CD14-positive monocyte (primary cell): ENCODE results near the gene PDE7B. TPM values are rescaled to one million over a fixed set of nuclear protein-coding genes. Genes with fewer than 3 reads are reported as not detected.

Experiments
- DNase-seq, 3 donors: peaks; one replicate each; pipeline ENCODE4 v3.0.0-alpha.2; 2011 to 2022
- H2AFZ ChIP-seq: 2 replicates; pipeline ENCODE4 v1.6.0; 2012; ENCODE audit warnings: mild to moderate bottlenecking, low read depth, low read length, inconsistent platforms; ENCODE audit not compliant: insufficient read depth, poor library complexity, severe bottlenecking
- H3K27ac ChIP-seq, 2 donors: 1 replicate in 1 of 2; 2 replicates in 1 of 2; pipeline ENCODE4 v1.5.1; 2012 to 2013; ENCODE audit warnings: low read length in 2 of 2, control low read depth in 1 of 2, inconsistent platforms in 1 of 2, low read depth in 1 of 2, mild to moderate bottlenecking in 1 of 2
- H3K27me3 ChIP-seq, 2 donors: one replicate each; pipeline versions ENCODE4 v1.6.0 to v1.6.1; 2011 to 2013; ENCODE audit warnings: low read length in 2 of 2; ENCODE audit not compliant: control insufficient read depth in 2 of 2, insufficient read depth in 2 of 2
- H3K36me3 ChIP-seq, 2 donors: replicated peaks in 1 of 2; 1 replicate in 1 of 2; 2 replicates in 1 of 2; pipeline versions ENCODE4 v1.5.1 to v1.6.1; 2012 to 2013; ENCODE audit warnings: low read length in 2 of 2, control low read depth in 1 of 2, inconsistent platforms in 1 of 2, mild to moderate bottlenecking in 1 of 2; ENCODE audit not compliant: insufficient read depth in 2 of 2, control insufficient read depth in 1 of 2
- H3K4me1 ChIP-seq, 2 donors: 1 replicate in 1 of 2; 2 replicates in 1 of 2; pipeline versions ENCODE4 v1.5.1 to v1.6.1; 2012 to 2013; ENCODE audit warnings: low read length in 2 of 2, control low read depth in 1 of 2, inconsistent platforms in 1 of 2, mild to moderate bottlenecking in 1 of 2, moderate library complexity in 1 of 2; ENCODE audit not compliant: insufficient read depth in 2 of 2, control insufficient read depth in 1 of 2
- H3K4me2 ChIP-seq: replicated peaks from 2 replicates; pipeline ENCODE3; 2012; ENCODE audit warnings: low read length, moderate library complexity, mild to moderate bottlenecking; ENCODE audit not compliant: poor library complexity, severe bottlenecking; ENCODE audit errors: extremely low read depth
- H3K4me3 ChIP-seq, 3 experiments: fragments of 200-600 bp in 1 of 3; sonication (generic) in 1 of 3; replicated peaks in 1 of 3; 1 replicate in 2 of 3; 2 replicates in 1 of 3; pipeline ENCODE4 v1.5.1; 2011 to 2013; ENCODE audit warnings: low read length in 3 of 3, mild to moderate bottlenecking in 3 of 3, control low read depth in 2 of 3, low read depth in 2 of 3, inconsistent platforms in 1 of 3, moderate library complexity in 1 of 3
- H3K79me2 ChIP-seq: 2 replicates; pipeline ENCODE4 v1.6.0; 2012; ENCODE audit warnings: mild to moderate bottlenecking, control low read depth, inconsistent platforms, low read length, moderate library complexity; ENCODE audit not compliant: insufficient read depth
- H3K9ac ChIP-seq: 2 replicates; pipeline ENCODE4 v1.6.0; 2017; ENCODE audit warnings: low read length, mild to moderate bottlenecking; ENCODE audit not compliant: insufficient read depth, poor library complexity, severe bottlenecking
- H3K9me3 ChIP-seq, 2 donors: replicated peaks in 1 of 2; 1 replicate in 1 of 2; 2 replicates in 1 of 2; pipeline versions ENCODE4 v1.5.1 to v1.6.1; 2012 to 2013; ENCODE audit warnings: low read length in 2 of 2, control low read depth in 1 of 2; ENCODE audit not compliant: control insufficient read depth in 1 of 2, insufficient read depth in 1 of 2
- H4K20me1 ChIP-seq: 2 replicates; pipeline ENCODE4 v1.6.0; 2012; ENCODE audit warnings: mild to moderate bottlenecking, low read length, control low read depth, moderate library complexity; ENCODE audit not compliant: insufficient read depth
- H3K27ac Mint-ChIP-seq, 7 donors: one replicate each; pipeline ENCODE4 v1.8.0; 2020; ENCODE audit warnings: mild to moderate bottlenecking in 7 of 7, mixed read lengths in 7 of 7, moderate library complexity in 6 of 7, inconsistent platforms in 2 of 7
- H3K27me3 Mint-ChIP-seq, 3 donors: one replicate each; pipeline ENCODE4 v1.8.0; 2021 to 2022; ENCODE audit warnings: low read depth in 3 of 3, mild to moderate bottlenecking in 3 of 3, mixed read lengths in 3 of 3, moderate library complexity in 3 of 3, inconsistent platforms in 1 of 3
- H3K36me3 Mint-ChIP-seq, 2 donors: one replicate each; pipeline ENCODE4 v1.8.0; 2020; ENCODE audit warnings: mixed read lengths in 2 of 2, inconsistent platforms in 1 of 2, mild to moderate bottlenecking in 1 of 2
- H3K4me1 Mint-ChIP-seq: one replicate; pipeline ENCODE4 v1.8.0; 2020; ENCODE audit warnings: mild to moderate bottlenecking, mixed read lengths
- H3K4me3 Mint-ChIP-seq, 2 donors: one replicate each; pipeline ENCODE4 v1.8.0; 2020; ENCODE audit warnings: mild to moderate bottlenecking in 2 of 2, mixed read lengths in 2 of 2, moderate library complexity in 1 of 2
- H3K9me3 Mint-ChIP-seq, 7 donors: one replicate each; pipeline ENCODE4 v1.8.0; 2020 to 2022; ENCODE audit warnings: mixed read lengths in 7 of 7, mild to moderate bottlenecking in 6 of 7, moderate library complexity in 6 of 7, inconsistent platforms in 2 of 7
- CTCF ChIP-seq: fragments of 200-600 bp; IDR thresholded peaks from one replicate; pipeline ENCODE4 v1.8.0; 2022; ENCODE audit warnings: antibody characterized with exemption, mild to moderate bottlenecking
- WGBS: methylation state at CpG from one replicate; pipeline ENCODE4 v1.1.5; 2013; ENCODE audit warnings: missing lambda C conversion rate; ENCODE audit not compliant: insufficient coverage; 5-methylcytosine and 5-hydroxymethylcytosine counted together
- intact Hi-C, 2 donors: fragments of 100-400 bp; cut with micrococcal nuclease; formaldehyde crosslinking; loops; one replicate each; pipeline versions ENCODE4 v1.15.0 to v1.15.1; 2023
- polyA plus RNA-seq, 3 donors: library from polyadenylated mRNA; depleted of rRNA in 1 of 3; unstranded in 2 of 3; stranded (reverse) in 1 of 3; fragments of 300-500 nt in 2 of 3; fragments of >200 nt in 1 of 3; fragmentation: Illumina TruSeq in 2 of 3; gene quantifications; 1 replicate in 2 of 3; 2 replicates in 1 of 3; pipeline ENCODE4 v1.2.3, GENCODE V29; 2012 to 2021

The PDE7B gene
- polyA plus RNA-seq, 3 donors: 0.37 to 1.1 (median 0.89) TPM

- no peak overlapping the region for H3K4me3 Mint-ChIP-seq
- no peak overlapping the region for H3K4me2 ChIP-seq
- DNase-seq: peak; percentile 31 to 77 (median 34)
These were observed 374.0 kb downstream of the PDE7B start for GRCh38 chr6:136225496-136225895.

GRCh38 chr6:136226027-136226673 is 374.6 kb downstream of the PDE7B start:
- H3K27me3 ChIP-seq: no peaks in the 10 kb centered on the region
- H2AFZ ChIP-seq: peak overlapping the region; percentile 57
- intact Hi-C loops: loop anchor here (5.0 to 10.0 kb wide), 4 partner anchors 549 to 721 kb away; no protein-coding TSS in a partner anchor
- Mint-ChIP-seq H3K4me1 (peaks cover 56% of the 10 kb centered on the region), H3K27ac (peak overlapping the region in 4 of 7 donors; percentile 10 to 61 (median 40)), H3K27me3 (no peaks in the 10 kb centered on the region), H3K36me3 (peaks cover 0 to 7% of the 10 kb centered on the region in 2 donors), H3K9me3 (no peaks in the 10 kb centered on the region), H3K4me3 (peak overlapping the region; percentile 43 to 55)
- no peaks in the 10 kb centered on the region for H3K9me3 ChIP-seq
- peak; percentile 100 for TF ChIP-seq CTCF
- H3K4me1 ChIP-seq: peaks cover 42 to 46% of the 10 kb centered on the region in 2 donors
- H3K36me3 ChIP-seq: no peaks in the 10 kb centered on the region
- H3K27ac ChIP-seq: no peak overlapping the region
- no CpG with 5 or more reads among the region's 12 CpGs for WGBS
- no peak overlapping the region for H3K9ac ChIP-seq
- H3K79me2 ChIP-seq: no peaks in the 10 kb centered on the region
- peak; percentile 43 to 73 (median 60) for DNase-seq
- H3K4me2 ChIP-seq: peak overlapping the region; percentile 66
- no peaks in the 10 kb centered on the region for H4K20me1 ChIP-seq
- H3K4me3 ChIP-seq: peak overlapping the region in 2 of 3 experiments; percentile 37 to 66

More at GRCh38 chr6:136225496-136225895, 374.0 kb downstream of the PDE7B start:
- Mint-ChIP-seq H3K27ac (peak overlapping the region in 2 of 7 donors; percentile 46 to 60), H3K27me3 (no peaks in the 10 kb centered on the region), H3K9me3 (peaks cover 0 to under 1% (median 0%) of the 10 kb centered on the region in 7 donors), H3K4me1 (peaks cover 51% of the 10 kb centered on the region), H3K36me3 (peaks cover 0 to 2% of the 10 kb centered on the region in 2 donors)
- WGBS: 36% methylated on average over 2 of the region's 5 CpGs
- Histone ChIP-seq H3K27ac (no peak overlapping the region), H3K9ac (no peak overlapping the region), H3K79me2 (no peaks in the 10 kb centered on the region), H3K4me1 (peaks cover 40 to 46% of the 10 kb centered on the region in 2 donors), H4K20me1 (no peaks in the 10 kb centered on the region), H3K27me3 (no peaks in the 10 kb centered on the region), H2AFZ (peak overlapping the region; percentile 57), H3K9me3 (no peaks in the 10 kb centered on the region), H3K36me3 (no peaks in the 10 kb centered on the region), H3K4me3 (no peak overlapping the region)
- intact Hi-C loops: loop anchor here (5.0 to 10.0 kb wide), 4 partner anchors 548 to 721 kb away; no protein-coding TSS in a partner anchor
- TF ChIP-seq CTCF: no peak
